GM19035 (cell line): ENCODE data around the gene RPTOR.
"Not testable (repeated sequence)": the region's sequence is repeated elsewhere in the genome, so short reads cannot be mapped to it uniquely, and the experiment has no call there.

Experiments used
- ATAC-seq: cut with Tn5 transposase; IDR thresholded peaks from one replicate; pipeline ENCODE4 v1.9.1; 2021; ENCODE audit not compliant: unreplicated experiment

Gene RPTOR

DNA sequence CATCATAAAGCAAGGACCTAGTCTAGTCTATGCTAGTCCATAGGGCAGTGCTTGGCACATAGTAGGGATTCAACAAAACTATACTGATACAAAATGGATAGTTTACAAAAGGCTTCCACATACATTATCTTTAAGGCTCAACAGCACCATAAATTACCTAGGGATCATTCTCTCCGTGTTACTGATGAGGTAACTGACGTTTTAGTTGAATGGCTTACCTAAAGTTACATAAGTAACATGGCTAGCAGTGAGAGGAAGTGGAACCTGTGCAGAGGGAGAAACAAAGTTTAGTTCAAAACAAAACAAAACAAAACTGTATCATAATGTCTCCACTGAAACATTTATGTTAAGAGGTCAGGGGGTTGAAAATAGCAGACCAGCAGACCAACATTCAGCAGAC is 7.9 kb downstream of the RPTOR start:
- no peak for ATAC-seq

DNA sequence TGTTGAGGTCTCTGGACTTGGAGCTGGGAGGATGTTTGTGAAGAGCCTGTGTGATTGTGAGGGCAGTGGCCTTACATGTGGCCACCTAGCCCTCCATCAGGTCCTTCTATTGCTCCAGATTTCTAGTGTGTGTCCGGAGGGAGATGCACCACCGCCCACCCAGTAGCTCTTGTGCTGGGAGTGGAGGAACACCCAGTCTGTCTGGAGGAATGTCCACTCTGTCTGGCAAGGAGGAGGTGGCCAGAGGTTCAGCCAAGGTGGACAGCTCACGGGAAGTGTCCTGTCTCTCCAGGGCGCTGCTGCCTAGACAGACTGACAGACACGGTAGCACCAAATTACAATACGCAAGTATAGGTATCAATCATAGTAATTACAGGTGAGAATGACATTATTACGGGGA is 10.6 kb downstream of the RPTOR start:
- no peak for ATAC-seq

DNA sequence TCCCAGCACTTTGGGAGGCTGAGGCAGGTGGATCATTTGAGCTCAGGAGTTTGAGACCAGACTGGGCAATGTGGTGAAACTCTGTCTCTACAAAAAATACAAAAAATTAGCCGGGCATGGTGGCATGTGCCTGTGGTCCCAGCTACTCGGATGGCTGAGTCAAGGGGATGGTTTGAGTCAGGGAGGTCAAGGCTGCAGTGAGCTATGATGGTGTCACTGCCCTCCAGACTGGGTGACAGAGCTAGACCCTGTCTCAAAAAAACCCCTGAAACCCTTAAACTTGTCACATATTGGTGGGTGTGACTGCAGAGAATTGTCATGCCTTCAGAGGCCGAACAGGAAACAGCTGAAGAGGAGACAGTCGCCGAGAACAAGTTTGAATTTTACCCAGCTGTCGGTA is 13.4 kb downstream of the RPTOR start:
- no peak for ATAC-seq

DNA sequence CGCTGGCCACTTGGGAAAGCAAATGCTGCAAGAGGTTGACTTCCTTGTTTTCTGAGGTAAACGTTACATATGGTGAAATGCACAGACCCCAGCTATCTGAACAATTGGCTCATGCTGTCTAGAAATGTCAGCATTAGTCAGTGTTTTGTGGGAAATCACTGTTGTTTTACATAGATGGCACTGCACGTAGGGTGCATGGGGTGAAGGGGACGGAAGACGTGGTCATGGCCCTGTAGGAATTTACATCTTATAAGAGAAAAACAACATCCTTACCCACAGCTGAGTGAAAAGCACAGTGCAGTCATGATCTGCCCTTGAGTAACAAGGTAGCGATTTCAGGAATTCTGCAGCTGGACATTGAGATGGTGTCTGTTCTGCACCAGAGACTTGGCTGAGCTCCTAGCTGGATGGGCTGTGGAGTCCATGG is 15.2 kb downstream of the RPTOR start:
- no peak for ATAC-seq

DNA sequence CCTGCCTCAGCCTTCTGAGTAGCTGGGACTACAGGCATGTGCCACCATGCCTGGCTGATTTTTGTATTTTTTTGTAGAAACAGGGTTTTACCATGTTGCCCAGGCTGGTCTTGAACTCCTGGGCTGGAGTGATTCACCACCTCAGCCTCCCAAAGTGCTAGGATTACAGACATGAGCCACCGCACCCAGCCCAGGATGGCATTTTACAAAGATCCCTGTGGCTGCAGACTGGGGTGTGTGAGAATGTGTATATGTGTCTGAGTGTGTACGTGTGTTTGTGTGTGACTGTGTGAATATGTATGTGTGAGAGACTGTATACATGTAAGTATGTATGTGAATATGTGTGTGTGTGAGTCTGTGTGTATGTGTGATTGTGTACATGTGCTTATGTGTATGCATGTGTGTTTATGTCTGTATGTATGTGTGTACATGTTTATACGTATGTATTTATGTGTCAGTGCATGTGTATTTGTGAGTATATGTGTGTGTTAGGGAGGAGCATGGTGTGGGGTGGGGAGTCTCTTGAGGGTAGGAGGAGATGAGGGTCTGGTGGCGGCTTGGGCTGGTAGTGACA is 17.0 kb downstream of the RPTOR start:
- ATAC-seq, result no peak

DNA sequence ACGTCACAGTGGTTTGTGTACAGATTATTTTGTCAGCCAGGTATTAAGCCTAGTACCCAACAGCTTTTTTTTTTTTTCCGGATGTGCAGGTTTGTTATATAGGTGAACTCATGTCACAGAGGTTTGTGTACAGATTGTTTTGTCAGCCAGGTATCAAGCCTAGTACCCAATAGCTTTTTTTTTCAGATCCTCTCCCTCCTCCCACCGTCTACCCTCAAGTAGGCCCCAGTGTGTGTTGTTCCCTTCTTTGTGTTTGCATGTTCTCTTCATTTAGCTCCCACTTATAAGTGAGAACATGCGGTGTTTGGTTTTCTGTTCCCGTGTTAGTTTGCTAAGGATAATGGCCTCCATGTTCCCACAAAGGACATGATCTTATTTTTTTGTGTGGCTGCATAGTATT is 19.9 kb downstream of the RPTOR start:
- ATAC-seq, result no peak

DNA sequence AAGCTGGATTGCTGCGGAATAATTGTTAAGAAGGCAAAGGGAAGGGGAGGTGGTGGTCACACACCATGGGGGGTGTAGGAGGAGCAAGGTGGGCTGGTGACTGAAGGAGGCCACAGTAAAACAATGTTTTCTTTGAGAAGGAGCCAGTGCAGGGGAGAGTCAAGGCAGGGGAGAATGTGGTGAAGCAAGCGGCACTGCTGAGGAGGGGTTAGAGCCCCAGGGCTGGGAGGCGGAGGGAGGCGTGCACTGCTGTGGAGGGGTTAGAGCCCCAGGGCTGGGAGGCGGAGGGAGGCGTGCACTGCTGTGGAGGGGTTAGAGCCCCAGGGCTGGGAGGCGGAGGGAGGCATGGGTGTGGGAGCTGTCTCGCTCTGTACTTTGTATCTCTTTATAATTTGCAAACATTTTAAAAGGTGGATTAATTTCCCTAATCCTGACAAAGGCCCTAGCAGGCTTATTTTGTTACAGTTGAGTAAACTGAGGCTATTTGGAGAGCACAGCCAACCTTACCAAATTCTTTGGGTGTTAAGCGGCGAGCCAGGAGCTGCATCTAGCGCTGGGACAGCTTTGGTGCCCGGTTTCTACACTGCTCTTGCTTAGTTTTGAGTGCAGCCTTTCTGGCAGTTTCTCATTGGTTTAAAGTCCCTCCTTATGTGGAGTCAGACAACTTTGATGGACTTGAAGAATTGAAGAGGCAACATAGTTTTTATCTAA is 20.9 kb downstream of the RPTOR start:
- ATAC-seq, result no peak

DNA sequence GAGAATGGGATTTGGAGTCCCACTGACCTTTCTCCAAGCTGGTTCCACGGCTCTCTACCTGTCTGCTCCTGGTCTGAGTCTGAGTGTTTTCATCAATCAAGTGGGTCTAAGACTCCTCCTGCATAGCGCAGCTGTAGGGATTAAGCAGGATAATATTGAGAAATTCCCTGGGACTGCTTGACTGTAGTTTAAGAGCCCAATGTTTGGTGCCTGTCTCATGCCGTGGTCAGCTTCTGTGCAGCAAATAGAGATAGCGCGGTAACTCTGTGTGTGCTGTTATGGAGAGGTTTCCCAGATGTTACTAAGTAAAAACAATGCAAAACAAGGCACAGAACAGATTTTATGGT is 21.4 kb downstream of the RPTOR start:
- ATAC-seq, result no peak

DNA sequence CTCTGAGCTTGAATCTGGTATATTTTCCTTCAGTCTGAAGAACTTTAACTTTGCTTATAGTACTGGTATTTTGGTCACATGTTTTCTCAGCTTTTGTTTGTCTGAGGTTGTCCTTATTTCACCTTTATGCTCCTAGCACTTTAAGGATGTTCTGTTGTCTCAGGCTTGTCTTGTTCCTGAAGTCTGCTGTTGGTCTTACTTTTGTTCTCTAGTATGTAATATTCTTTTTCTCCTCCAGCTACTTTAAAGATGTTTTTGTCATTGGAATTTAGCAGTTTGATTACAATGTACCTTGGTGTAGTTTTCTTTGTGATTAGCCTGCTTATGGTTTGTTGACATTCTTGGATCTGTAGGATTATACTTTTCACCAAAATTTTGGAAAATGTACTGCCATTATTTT is 23.6 kb downstream of the RPTOR start:
- ATAC-seq, result no peak

DNA sequence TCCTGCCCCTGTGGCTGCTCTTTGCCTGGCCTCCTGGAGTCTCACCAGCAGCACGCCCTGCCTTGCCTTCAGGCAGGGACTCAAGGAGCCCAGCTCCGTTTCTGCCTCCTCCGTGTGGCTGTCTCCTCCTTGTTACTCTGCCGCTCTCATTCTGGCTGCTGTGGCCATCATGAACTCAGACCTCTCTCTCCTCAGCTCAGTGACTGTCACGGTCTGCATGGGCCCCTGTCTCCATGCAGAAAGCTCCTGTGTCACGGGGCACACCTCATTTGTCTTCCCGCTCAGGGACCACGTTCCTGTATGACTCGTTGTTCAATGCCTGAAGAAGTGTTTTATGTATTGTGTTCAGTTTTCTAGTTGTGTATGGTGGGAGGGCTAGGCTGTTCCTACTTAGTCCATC is 25.3 kb downstream of the RPTOR start:
- no peak for ATAC-seq

DNA sequence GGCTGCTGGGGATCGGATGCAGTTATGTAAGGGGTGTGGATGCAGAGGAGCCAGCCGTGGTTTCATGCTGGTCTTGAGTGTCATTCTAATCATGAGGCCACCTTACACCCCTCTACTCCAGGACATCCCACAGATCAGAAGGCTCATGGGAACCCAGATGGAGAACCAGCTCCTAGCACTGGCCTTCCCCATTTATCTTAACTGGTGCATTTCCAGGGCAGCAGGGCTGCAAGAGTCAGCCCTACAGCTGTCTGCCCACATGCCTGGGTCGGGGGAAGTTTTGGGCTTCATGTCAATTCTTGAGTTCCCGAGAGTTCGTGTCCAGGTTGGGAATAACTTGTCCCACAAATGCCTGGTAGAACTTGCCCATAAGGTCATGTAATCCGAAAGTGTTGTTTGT is 29.1 kb downstream of the RPTOR start:
- no peak for ATAC-seq

DNA sequence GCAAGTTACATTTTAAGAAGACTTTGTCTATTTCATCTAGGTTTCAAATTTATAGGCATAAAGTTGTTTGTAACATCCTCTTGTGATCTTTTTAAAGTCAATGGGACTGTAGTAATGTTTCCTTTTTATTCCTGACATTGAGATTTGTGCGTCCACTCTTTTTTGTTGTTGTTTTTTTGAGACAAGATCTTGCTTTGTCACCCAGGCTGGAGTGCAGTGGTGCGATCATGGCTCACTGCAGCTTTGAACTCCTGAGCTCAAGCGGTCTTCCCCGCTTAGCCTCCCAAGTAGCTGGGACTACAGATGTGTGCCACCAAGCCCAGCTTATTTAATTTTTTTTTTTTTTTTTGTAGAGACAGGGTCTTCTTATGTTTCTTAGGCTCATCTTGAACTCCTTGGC is 29.9 kb downstream of the RPTOR start:
- no peak for ATAC-seq

DNA sequence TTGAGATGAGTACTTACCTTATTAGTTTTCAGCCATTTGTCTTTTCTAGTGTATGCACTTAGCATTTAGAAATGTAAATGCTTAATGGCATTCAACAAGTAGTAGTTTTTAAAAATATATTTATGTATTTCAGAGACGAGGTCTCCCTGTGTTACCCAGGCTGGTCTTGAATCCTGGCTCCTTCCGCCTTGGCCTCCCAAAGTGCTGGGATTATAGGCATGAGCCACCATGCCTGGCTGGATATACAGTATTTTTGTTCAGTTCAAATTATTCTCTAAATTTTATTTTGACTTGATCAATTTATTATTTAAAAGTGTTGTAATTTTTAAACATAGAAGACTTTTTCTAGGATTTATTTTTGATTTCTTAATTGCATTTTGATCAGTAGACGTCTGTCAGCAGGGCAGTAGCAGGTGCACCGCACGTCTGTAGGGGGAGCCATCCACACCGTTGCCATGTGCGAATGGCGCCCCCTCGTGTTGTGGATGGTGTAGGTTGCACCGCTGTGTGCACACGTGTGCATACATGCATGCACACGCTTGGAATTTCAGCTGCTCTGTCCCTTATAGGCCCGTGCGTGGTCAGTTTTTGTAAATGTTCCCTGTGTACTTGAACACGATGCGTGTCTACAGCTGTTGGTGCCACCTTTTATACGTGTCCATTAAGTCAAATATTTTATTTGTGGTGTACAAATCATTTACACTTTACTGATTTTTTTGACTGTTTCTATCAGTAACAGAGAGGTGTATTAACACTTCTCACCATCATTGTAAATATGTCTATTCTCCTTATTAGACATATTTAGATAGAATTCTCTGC is 30.6 kb downstream of the RPTOR start:
- no peak for ATAC-seq

DNA sequence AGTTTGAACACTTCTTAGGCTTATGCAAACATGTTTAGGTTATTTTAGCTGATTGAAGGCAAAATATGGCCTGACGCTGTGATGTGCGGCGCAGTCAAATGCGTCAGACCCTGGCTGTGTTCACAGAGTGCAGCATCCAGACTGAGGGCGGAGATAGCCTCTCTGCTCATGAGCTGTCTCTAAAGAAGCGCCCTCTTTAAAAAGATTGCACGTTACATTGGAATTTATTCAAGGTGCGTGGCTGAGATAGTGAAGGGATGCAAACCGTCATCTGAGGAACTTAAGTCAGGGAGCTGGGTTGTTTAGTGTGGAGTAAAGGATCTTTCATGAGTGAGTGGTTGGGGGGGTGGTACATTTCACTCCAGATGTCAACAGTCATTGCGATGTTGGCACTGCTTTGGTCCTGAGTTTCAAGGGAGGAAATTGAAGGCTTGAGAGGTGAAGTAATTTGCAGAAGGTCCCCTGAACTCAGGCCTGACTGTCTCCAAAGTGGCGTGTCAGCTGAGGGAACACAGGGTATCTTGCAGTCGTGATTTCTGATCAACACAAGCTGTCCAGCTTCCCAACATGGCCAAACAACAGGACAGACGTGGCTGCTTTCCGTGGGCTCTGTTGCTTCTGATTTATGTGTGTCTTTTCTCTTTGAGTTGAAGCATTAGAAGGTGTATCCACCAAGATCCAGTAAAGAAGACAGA is 33.4 kb downstream of the RPTOR start:
- ATAC-seq, result no peak

DNA sequence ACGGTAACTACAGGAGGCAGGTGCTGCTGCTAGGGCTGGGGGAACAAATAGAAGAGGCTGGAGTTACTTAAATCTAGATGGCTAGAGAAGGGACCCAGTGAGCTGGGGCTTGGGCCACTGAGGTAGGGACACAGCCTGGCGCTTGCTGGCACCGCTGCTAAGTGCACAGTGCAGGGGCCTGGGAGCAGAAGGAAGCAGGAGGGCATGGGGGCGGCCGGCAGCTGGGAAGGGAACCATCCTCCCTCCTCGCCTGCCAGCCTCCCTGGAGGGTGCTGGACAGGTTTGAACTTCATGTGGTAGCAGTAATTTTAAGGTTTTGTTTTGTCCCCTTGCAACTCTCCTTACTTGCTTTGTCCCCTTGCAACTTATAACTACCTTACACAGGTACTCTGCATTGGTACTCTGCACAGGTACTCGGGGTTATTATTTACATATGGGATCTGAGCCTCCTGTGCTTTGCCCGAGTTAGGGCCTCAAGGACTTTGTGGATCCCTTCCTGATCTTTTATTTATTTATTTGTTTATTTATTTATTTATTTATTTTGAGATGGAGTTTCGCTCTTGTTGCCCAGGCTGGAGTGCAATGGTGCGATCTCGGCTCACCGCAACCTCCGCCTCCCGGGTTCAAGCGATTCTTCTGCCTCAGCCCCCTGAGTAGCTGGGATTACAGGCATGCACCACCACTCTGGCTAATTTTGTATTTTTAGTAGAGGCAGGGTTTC is 34.2 kb downstream of the RPTOR start:
- not testable (repeated sequence) for ATAC-seq

DNA sequence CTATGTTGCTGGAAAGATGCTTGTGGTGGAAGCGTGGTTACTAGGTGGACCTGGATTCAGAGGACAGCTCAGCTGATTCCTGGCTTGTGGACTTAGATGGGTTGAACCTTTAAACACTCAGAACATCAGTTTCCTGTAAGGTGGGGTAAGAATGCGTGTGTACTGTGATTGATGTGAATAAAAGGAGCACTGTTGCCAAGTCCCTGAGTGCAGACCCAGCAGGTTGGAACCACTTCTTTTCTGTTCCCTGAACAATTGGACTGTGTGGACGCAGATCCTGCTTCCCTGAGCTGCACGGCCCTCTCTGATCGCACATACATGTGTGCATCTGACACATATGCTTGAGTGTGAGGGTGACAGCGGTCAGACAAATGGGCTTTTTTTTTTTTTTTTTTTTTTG is 37.5 kb downstream of the RPTOR start:
- no peak for ATAC-seq

DNA sequence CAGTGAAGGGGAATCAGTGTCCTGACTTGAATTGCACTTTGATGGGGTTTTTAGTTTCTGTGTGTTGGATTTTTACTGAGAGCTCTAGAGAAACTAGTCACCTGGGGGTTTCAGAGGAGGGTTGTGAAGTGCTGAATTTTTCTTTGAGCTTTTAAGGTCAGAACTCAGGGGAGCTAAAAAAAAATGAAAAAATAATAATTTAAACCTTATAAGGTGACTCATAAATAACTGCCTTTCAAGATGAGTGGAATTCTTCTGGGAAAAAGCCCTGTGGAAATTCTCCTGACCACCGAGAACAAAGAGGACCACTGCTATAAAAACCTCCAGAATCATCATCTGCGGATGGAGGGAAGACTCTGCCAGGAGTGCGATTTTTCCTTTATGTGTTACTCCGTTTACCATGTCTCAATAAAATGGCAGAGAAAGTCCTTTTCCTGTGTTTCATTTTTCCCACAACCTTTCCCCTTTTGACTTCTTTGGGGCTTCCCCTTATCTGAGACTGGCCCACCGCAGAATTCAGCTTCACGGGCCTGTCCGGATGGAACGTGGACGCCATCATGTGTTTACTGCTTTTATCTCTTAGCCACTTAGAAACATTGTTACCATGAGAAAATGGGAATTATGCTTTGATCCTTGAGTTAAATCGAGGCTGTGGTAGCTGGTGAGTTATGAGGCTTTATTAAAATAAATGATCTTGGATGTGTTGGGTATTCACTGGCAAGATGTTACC is 39.7 kb downstream of the RPTOR start:
- no peak for ATAC-seq

DNA sequence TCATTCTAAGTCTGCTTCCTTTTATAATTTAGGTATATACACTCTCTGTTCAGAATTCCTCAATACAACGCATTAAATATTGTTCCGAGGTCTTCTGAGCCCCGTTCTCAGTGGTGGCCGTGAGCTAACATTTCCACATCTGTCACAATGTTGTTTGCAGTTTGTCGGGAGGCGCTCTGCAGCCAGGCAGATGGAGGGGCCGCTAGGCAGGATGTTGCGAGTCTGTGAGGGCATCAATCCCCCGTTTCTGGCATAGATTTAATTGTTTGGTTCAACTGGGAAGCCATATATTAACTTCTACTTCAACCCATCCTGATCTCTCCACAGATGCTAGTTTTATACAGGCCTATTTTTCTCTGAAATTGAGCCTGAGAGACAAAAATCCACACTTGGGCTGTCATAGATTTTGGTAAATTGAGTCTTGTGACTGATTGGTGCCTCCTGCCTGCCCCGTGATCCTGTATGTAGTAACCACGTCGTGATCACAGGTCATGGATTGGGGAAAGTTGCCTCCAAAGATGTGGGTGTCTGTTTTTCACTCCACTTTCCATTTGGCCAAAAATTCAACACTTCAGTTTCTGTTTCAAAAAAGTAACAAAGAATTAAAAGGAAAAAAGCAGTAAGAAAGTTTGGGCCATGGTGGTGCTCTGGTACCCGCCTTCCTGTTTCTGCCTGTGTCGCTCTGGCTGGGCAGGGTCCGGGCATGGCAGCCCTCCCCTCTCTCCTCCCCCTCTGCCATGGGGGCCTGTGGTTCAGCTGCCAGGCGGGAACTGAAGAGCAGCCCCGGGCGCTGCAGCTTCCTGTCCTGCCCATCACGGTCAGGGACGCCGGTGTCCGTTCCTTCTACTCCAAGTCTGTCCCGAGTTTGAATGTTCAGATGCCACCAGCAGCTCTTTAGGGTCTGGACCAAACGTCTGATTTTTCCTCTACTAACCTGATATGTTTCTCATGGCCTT is 41.5 kb downstream of the RPTOR start:
- no peak for ATAC-seq

DNA sequence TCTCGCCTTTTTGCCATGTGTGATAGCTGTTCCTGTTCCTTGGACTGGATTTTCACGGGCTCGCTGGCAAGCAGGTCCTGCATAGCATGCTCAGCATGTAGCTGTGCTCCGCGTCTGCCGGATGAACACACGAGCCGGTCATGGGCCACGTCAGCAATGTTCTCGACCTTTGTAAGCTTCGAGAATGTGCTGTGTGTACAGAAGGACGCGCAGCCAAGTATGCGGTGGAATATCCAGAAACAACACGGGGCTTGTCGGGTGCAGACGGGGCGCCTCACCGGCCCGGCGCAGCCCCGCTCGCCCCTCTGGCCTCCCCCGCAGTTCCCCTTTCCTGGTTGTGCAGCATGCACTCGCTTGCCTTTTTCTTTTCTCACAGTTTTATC is 42.2 kb downstream of the RPTOR start:
- no peak for ATAC-seq
